Measurements from ENCODE around the gene PRKCZ.

PRKCZ gene

GRCh38 chr1:2154022-2154421 is 103.8 kb downstream of the PRKCZ start:
- peaks cover 56% of the 10 kb centered on the region for H3K36me3 ChIP-seq (ENCODE audit: control insufficient read depth, insufficient read depth, low read length)
- H3K9ac ChIP-seq (ENCODE audit: low read length), result no peak overlapping the region
- no peak overlapping the region for H3K4me3 ChIP-seq (ENCODE audit: low read depth, low read length)
- no peaks in the 10 kb centered on the region for H3K9me3 ChIP-seq (ENCODE audit: control insufficient read depth, insufficient read depth, low read depth, low read length)
- no peaks in the 10 kb centered on the region for H3K4me1 ChIP-seq (ENCODE audit: control insufficient read depth, insufficient read depth, low read length)
- H3K27ac ChIP-seq (ENCODE audit: low read depth, low read length), result no peak overlapping the region
- H3K27me3 ChIP-seq (ENCODE audit: control insufficient read depth, insufficient read depth, low read length), result no peaks in the 10 kb centered on the region

DNA sequence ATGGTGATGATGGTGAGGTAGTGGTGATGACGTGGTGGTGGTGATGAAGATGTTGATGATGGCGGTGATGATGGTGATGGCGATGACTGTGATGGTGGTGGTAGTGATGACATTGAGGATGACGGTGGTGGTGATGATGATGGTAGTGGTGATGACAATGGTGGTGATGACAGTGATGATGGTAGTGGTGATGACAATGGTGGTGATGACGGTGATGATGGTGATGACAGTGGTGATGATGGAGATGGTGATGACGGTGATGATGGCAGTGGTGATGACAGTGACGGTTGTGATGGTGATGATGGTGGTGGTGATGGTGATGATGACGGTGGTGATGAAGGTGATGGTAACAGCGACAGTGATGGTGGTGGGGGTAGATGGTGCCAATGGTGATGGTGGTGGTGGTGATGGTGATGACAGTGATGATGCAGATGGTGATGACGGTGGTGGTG is 105.0 kb downstream of the PRKCZ start:
- no peaks in the 10 kb centered on the region for H3K9me3 ChIP-seq (ENCODE audit: control insufficient read depth, insufficient read depth, low read depth, low read length)
- H3K36me3 ChIP-seq (ENCODE audit: control insufficient read depth, insufficient read depth, low read length), result peaks cover 62% of the 10 kb centered on the region
- H3K4me3 ChIP-seq (ENCODE audit: low read depth, low read length), result no peak overlapping the region
- no peaks in the 10 kb centered on the region for H3K27me3 ChIP-seq (ENCODE audit: control insufficient read depth, insufficient read depth, low read length)
- no peaks in the 10 kb centered on the region for H3K4me1 ChIP-seq (ENCODE audit: control insufficient read depth, insufficient read depth, low read length)
- no peak overlapping the region for H3K27ac ChIP-seq (ENCODE audit: low read depth, low read length)
- no peak overlapping the region for H3K9ac ChIP-seq (ENCODE audit: low read length)

DNA sequence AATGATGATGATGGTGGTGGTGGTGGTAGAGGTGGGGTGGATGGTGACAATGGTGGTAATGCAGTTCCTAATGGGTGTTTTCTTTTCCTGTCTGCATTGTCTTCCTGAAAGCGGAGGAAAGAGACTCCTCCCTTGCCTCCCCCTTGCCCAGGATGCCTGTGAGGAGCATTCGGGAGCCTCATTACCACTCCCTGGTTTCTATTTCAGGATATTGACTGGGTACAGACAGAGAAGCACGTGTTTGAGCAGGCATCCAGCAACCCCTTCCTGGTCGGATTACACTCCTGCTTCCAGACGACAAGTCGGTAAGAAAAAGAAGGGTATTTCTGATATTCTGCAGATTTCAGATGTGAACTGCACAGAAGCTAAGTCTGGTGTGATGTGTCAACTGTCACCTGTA is 105.6 kb downstream of the PRKCZ start:
- H3K27ac ChIP-seq (ENCODE audit: low read depth, low read length), result no peak overlapping the region
- no peaks in the 10 kb centered on the region for H3K9me3 ChIP-seq (ENCODE audit: control insufficient read depth, insufficient read depth, low read depth, low read length)
- H3K4me3 ChIP-seq (ENCODE audit: low read depth, low read length), result no peak overlapping the region
- H3K4me1 ChIP-seq (ENCODE audit: control insufficient read depth, insufficient read depth, low read length), result no peaks in the 10 kb centered on the region
- peaks cover 58% of the 10 kb centered on the region for H3K36me3 ChIP-seq (ENCODE audit: control insufficient read depth, insufficient read depth, low read length)
- H3K27me3 ChIP-seq (ENCODE audit: control insufficient read depth, insufficient read depth, low read length), result no peaks in the 10 kb centered on the region
- H3K9ac ChIP-seq (ENCODE audit: low read length), result no peak overlapping the region

GRCh38 chr1:2156866-2157265 is 106.7 kb downstream of the PRKCZ start:
- Histone ChIP-seq H3K9ac (ENCODE audit: low read length) (no peak overlapping the region), H3K27me3 (ENCODE audit: control insufficient read depth, insufficient read depth, low read length) (no peaks in the 10 kb centered on the region), H3K4me1 (ENCODE audit: control insufficient read depth, insufficient read depth, low read length) (no peaks in the 10 kb centered on the region), H3K36me3 (ENCODE audit: control insufficient read depth, insufficient read depth, low read length) (peaks cover 51% of the 10 kb centered on the region), H3K4me3 (ENCODE audit: low read depth, low read length) (no peak overlapping the region), H3K27ac (ENCODE audit: low read depth, low read length) (no peak overlapping the region), H3K9me3 (ENCODE audit: control insufficient read depth, insufficient read depth, low read depth, low read length) (no peaks in the 10 kb centered on the region)

DNA sequence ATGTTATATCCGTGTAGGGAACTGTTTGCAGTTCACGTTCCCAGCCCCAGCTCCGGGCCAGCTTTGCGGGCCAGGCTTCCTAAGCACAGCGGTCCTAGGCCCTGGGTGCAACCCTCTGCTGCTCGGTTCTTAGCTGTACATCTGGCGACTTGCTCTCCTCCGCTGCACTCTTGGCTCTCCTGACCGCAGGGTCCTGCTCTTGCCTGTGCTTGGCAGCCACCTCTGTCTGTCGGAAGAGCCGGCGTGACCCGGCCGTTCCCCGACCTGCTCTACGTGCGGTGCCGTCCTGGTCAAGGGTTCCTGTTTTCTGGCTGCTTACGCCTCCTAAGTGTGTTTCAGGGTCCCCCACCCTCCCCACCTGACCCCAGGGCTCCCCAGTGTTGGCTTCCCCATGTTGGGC is 107.6 kb downstream of the PRKCZ start:
- H3K9me3 ChIP-seq (ENCODE audit: control insufficient read depth, insufficient read depth, low read depth, low read length), result peaks cover under 1% of the 10 kb centered on the region; the same call in 1 of the 2 replicates
- no peak overlapping the region for H3K9ac ChIP-seq (ENCODE audit: low read length)
- H3K4me3 ChIP-seq (ENCODE audit: low read depth, low read length), result no peak overlapping the region
- no peaks in the 10 kb centered on the region for H3K27me3 ChIP-seq (ENCODE audit: control insufficient read depth, insufficient read depth, low read length)
- no peaks in the 10 kb centered on the region for H3K4me1 ChIP-seq (ENCODE audit: control insufficient read depth, insufficient read depth, low read length)
- peaks cover 47% of the 10 kb centered on the region for H3K36me3 ChIP-seq (ENCODE audit: control insufficient read depth, insufficient read depth, low read length)
- H3K27ac ChIP-seq (ENCODE audit: low read depth, low read length), result no peak overlapping the region

DNA sequence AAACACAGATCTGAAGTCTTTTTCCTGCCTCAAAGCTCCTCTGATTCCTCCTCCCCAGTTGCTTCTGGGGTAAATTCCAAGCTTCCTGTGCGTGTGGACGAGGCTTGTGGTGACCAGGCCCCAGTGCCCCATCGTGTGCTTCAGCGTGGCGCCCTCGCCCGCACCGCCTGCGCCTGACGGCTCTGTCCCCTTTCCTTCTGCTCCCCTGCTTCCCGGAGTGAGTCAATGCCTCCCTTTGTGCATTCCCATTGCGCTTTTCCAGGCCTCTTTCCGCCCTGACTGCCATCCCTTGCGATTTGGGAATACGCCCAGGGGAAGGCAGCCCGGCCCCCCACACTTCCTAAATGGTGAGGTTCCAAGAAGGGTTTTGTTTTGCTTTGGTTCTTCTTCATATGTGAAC is 108.1 kb downstream of the PRKCZ start:
- Histone ChIP-seq H3K4me3 (ENCODE audit: low read depth, low read length) (no peak overlapping the region), H3K36me3 (ENCODE audit: control insufficient read depth, insufficient read depth, low read length) (peaks cover 48% of the 10 kb centered on the region), H3K27me3 (ENCODE audit: control insufficient read depth, insufficient read depth, low read length) (no peaks in the 10 kb centered on the region)

GRCh38 chr1:2159124-2159523 is 108.9 kb downstream of the PRKCZ start:
- peaks cover 44% of the 10 kb centered on the region for H3K36me3 ChIP-seq (ENCODE audit: control insufficient read depth, insufficient read depth, low read length)
- no peaks in the 10 kb centered on the region for H3K4me1 ChIP-seq (ENCODE audit: control insufficient read depth, insufficient read depth, low read length)
- no peak overlapping the region for H3K4me3 ChIP-seq (ENCODE audit: low read depth, low read length)
- peaks cover 3% of the 10 kb centered on the region; the same call in 1 of the 2 replicates for H3K9me3 ChIP-seq (ENCODE audit: control insufficient read depth, insufficient read depth, low read depth, low read length)
- H3K27me3 ChIP-seq (ENCODE audit: control insufficient read depth, insufficient read depth, low read length), result no peaks in the 10 kb centered on the region
- H3K27ac ChIP-seq (ENCODE audit: low read depth, low read length), result no peak overlapping the region
- no peak overlapping the region for H3K9ac ChIP-seq (ENCODE audit: low read length)

More for the DNA sequence above, 108.1 kb downstream of the PRKCZ start:
- Histone ChIP-seq H3K9me3 (ENCODE audit: control insufficient read depth, insufficient read depth, low read depth, low read length) (peaks cover 3% of the 10 kb centered on the region; the same call in 1 of the 2 replicates), H3K27ac (ENCODE audit: low read depth, low read length) (no peak overlapping the region), H3K4me1 (ENCODE audit: control insufficient read depth, insufficient read depth, low read length) (no peaks in the 10 kb centered on the region), H3K9ac (ENCODE audit: low read length) (no peak overlapping the region)

DNA sequence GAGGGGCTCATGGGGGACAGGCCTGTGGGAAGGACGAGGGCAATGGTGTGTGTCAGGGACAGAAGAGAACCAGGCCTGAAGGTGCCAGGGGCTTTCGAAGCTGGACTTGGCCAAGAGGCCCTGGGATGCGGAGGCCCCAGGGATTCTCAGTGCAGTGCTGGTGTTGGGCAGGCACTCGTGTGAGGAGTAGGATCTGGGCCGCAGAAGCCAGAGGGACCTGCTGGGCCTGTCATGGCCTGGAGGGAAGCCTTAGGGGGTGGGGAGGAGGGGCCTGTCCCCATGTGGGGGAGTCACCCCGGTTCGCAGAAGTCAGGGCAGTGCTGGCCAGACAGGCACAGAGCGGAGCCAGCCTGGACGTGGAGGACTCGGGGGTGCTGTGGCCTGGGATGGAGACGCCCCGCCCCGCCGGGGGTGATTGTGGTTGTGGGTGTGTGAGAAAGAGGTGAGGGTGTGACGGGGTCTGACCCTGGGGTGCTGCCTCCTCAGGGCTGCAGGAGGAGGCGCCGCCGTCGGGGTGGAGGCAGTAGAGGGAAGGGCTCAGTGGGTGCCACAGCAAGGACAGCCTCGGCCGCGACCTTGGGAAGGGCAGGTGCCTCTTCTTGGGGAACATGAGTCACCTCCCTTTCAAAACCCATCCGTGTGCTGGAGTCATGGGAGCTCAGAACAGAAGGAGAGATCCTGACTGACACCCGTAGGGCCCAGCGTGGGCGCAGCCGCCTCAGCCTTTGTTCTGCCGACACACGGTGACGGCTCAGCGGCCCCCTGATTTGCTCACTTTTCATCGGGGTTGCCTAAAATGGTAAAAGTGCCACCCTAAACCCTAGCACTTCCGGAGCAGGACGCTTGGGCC is 110.5 kb downstream of the PRKCZ start:
- Histone ChIP-seq H3K27me3 (ENCODE audit: control insufficient read depth, insufficient read depth, low read length) (no peaks in the 10 kb centered on the region), H3K4me1 (ENCODE audit: control insufficient read depth, insufficient read depth, low read length) (peaks cover 4% of the 10 kb centered on the region; the same call in 1 of the 2 replicates), H3K9me3 (ENCODE audit: control insufficient read depth, insufficient read depth, low read depth, low read length) (peaks cover 3% of the 10 kb centered on the region; the same call in 1 of the 2 replicates), H3K4me3 (ENCODE audit: low read depth, low read length) (no peak overlapping the region), H3K9ac (ENCODE audit: low read length) (no peak overlapping the region), H3K27ac (ENCODE audit: low read depth, low read length) (no peak overlapping the region), H3K36me3 (ENCODE audit: control insufficient read depth, insufficient read depth, low read length) (peaks cover 39% of the 10 kb centered on the region)

DNA sequence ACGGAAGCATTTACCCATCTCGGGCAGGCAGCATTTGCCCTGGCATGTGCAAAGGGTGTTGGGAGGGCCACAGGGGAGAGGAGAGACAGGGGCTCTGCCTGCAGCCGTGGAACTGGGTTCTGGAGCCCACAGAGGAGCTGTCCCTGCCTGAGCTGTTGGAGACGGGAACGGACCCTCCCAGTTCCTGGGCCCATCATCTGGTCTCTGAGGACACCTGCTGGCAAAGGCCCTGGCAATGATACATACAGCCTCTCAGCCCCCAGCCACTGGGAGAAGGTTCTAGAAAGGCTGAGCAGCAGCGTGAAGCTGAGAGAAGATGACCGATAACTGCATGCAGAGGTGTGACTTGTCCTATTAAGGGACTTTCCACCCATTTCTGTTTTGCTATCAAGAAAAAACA is 113.0 kb downstream of the PRKCZ start:
- Histone ChIP-seq H3K9ac (ENCODE audit: low read length) (no peak overlapping the region), H3K4me3 (ENCODE audit: low read depth, low read length) (no peak overlapping the region), H3K27me3 (ENCODE audit: control insufficient read depth, insufficient read depth, low read length) (no peaks in the 10 kb centered on the region), H3K4me1 (ENCODE audit: control insufficient read depth, insufficient read depth, low read length) (peaks cover 4% of the 10 kb centered on the region; the same call in 1 of the 2 replicates), H3K27ac (ENCODE audit: low read depth, low read length) (no peak overlapping the region), H3K9me3 (ENCODE audit: control insufficient read depth, insufficient read depth, low read depth, low read length) (peaks cover 3% of the 10 kb centered on the region; the same call in 1 of the 2 replicates), H3K36me3 (ENCODE audit: control insufficient read depth, insufficient read depth, low read length) (peaks cover 24% of the 10 kb centered on the region)

- Histone ChIP-seq H3K9ac (ENCODE audit: low read length) (no peak overlapping the region), H3K36me3 (ENCODE audit: control insufficient read depth, insufficient read depth, low read length) (peaks cover 9% of the 10 kb centered on the region), H3K27ac (ENCODE audit: low read depth, low read length) (no peak overlapping the region), H3K4me1 (ENCODE audit: control insufficient read depth, insufficient read depth, low read length) (peaks cover 4% of the 10 kb centered on the region; the same call in 1 of the 2 replicates), H3K4me3 (ENCODE audit: low read depth, low read length) (no peak overlapping the region), H3K27me3 (ENCODE audit: control insufficient read depth, insufficient read depth, low read length) (no peaks in the 10 kb centered on the region), H3K9me3 (ENCODE audit: control insufficient read depth, insufficient read depth, low read depth, low read length) (peaks cover 3% of the 10 kb centered on the region; the same call in 1 of the 2 replicates)
Measured at GRCh38 chr1:2165646-2166045, 115.4 kb downstream of the PRKCZ start.

GRCh38 chr1:2166254-2166653 is 116.0 kb downstream of the PRKCZ start:
- H3K27ac ChIP-seq (ENCODE audit: low read depth, low read length), result no peak overlapping the region
- peaks cover 3% of the 10 kb centered on the region; the same call in 1 of the 2 replicates for H3K9me3 ChIP-seq (ENCODE audit: control insufficient read depth, insufficient read depth, low read depth, low read length)
- H3K4me1 ChIP-seq (ENCODE audit: control insufficient read depth, insufficient read depth, low read length), result peaks cover 4% of the 10 kb centered on the region; the same call in 1 of the 2 replicates
- H3K4me3 ChIP-seq (ENCODE audit: low read depth, low read length), result no peak overlapping the region
- H3K36me3 ChIP-seq (ENCODE audit: control insufficient read depth, insufficient read depth, low read length), result peaks cover 9% of the 10 kb centered on the region
- no peaks in the 10 kb centered on the region for H3K27me3 ChIP-seq (ENCODE audit: control insufficient read depth, insufficient read depth, low read length)
- H3K9ac ChIP-seq (ENCODE audit: low read length), result no peak overlapping the region
